ENCODE data around the gene ST7. TPM values are rescaled to one million over a fixed set of nuclear protein-coding genes. Genes with fewer than 3 reads are reported as not detected.

ST7 gene
- total and polyA plus RNA-seq, 2 donors (not counting 1 experiment from before 2014, with no cell fraction given): 20.0 to 28.6 TPM

GRCh38 chr7:117184367-117184766 is 231.1 kb downstream of the ST7 start:
- Histone ChIP-seq H3K9ac (ENCODE audit: insufficient read depth, low read length) (no peak overlapping the region), H3K4me3 (replicated peaks in 1 of 4; ENCODE audit: control extremely low read depth in 1 of 4, insufficient read depth in 1 of 4, low read depth in 3 of 4, low read length in 4 of 4) (no peak overlapping the region), H3K36me3 (ENCODE audit: control insufficient read depth, insufficient read depth, low read length) (no peaks in the 10 kb centered on the region), H2AFZ (ENCODE audit: low read length) (no peak overlapping the region), H3K79me2 (ENCODE audit: control insufficient read depth, insufficient read depth, low read length) (no peaks in the 10 kb centered on the region), H3K4me2 (ENCODE audit: extremely low read depth, insufficient read depth, low read length) (no peak overlapping the region), H3K27ac (ENCODE audit: insufficient read depth, low read length) (no peak overlapping the region), H4K20me1 (ENCODE audit: control insufficient read depth, extremely low read depth, insufficient read depth, low read length) (no peaks in the 10 kb centered on the region), H3K4me1 (ENCODE audit: control insufficient read depth, extremely low read depth, insufficient read depth, low read length) (no peaks in the 10 kb centered on the region), H3K9me3 (ENCODE audit: control insufficient read depth, insufficient read depth, low read depth, low read length) (no peaks in the 10 kb centered on the region), H3K27me3 (ENCODE audit: control insufficient read depth, insufficient read depth, low read length) (no peaks in the 10 kb centered on the region)
- TF ChIP-seq EZH2 (IDR thresholded peaks at IDR 0.05; ENCODE audit: low read length, missing control alignments) (no peak), CTCF (conservative IDR thresholded peaks at IDR 0.05 in 1 of 2, IDR thresholded peaks at IDR 0.05 in 1 of 2; ENCODE audit: low read depth in 1 of 2, low read length in 2 of 2) (no peak)
- DNase-seq (ENCODE audit: low read depth in 2 of 2): no peak

GRCh38 chr7:117185124-117185523 is 231.8 kb downstream of the ST7 start:
- Histone ChIP-seq H4K20me1 (ENCODE audit: control insufficient read depth, extremely low read depth, insufficient read depth, low read length) (no peaks in the 10 kb centered on the region), H3K4me3 (replicated peaks in 1 of 4; ENCODE audit: control extremely low read depth in 1 of 4, insufficient read depth in 1 of 4, low read depth in 3 of 4, low read length in 4 of 4) (no peak overlapping the region), H3K4me1 (ENCODE audit: control insufficient read depth, extremely low read depth, insufficient read depth, low read length) (no peaks in the 10 kb centered on the region), H3K9me3 (ENCODE audit: control insufficient read depth, insufficient read depth, low read depth, low read length) (no peaks in the 10 kb centered on the region), H3K79me2 (ENCODE audit: control insufficient read depth, insufficient read depth, low read length) (no peaks in the 10 kb centered on the region), H3K9ac (ENCODE audit: insufficient read depth, low read length) (no peak overlapping the region), H3K27ac (ENCODE audit: insufficient read depth, low read length) (no peak overlapping the region), H3K27me3 (ENCODE audit: control insufficient read depth, insufficient read depth, low read length) (no peaks in the 10 kb centered on the region), H2AFZ (ENCODE audit: low read length) (no peak overlapping the region), H3K4me2 (ENCODE audit: extremely low read depth, insufficient read depth, low read length) (no peak overlapping the region), H3K36me3 (ENCODE audit: control insufficient read depth, insufficient read depth, low read length) (no peaks in the 10 kb centered on the region)
- TF ChIP-seq EZH2 (IDR thresholded peaks at IDR 0.05; ENCODE audit: low read length, missing control alignments) (no peak), CTCF (conservative IDR thresholded peaks at IDR 0.05 in 1 of 2, IDR thresholded peaks at IDR 0.05 in 1 of 2; ENCODE audit: low read depth in 1 of 2, low read length in 2 of 2) (no peak)
- DNase-seq (ENCODE audit: low read depth in 2 of 2): no peak

- H3K79me2 ChIP-seq (ENCODE audit: control insufficient read depth, insufficient read depth, low read length): no peaks in the 10 kb centered on the region
- no peaks in the 10 kb centered on the region for H3K36me3 ChIP-seq (ENCODE audit: control insufficient read depth, insufficient read depth, low read length)
- H3K4me2 ChIP-seq (ENCODE audit: extremely low read depth, insufficient read depth, low read length): no peak overlapping the region
- no peak overlapping the region for H3K27ac ChIP-seq (ENCODE audit: insufficient read depth, low read length)
- H3K27me3 ChIP-seq (ENCODE audit: control insufficient read depth, insufficient read depth, low read length): no peaks in the 10 kb centered on the region
- H3K4me1 ChIP-seq (ENCODE audit: control insufficient read depth, extremely low read depth, insufficient read depth, low read length): no peaks in the 10 kb centered on the region
- DNase-seq (ENCODE audit: low read depth in 2 of 2): peak; percentile 14 to 93
- TF ChIP-seq EZH2 (IDR thresholded peaks at IDR 0.05; ENCODE audit: low read length, missing control alignments): no peak
- no peak for TF ChIP-seq CTCF (conservative IDR thresholded peaks at IDR 0.05 in 1 of 2, IDR thresholded peaks at IDR 0.05 in 1 of 2; ENCODE audit: low read depth in 1 of 2, low read length in 2 of 2)
- H3K9me3 ChIP-seq (ENCODE audit: control insufficient read depth, insufficient read depth, low read depth, low read length): no peaks in the 10 kb centered on the region
- H4K20me1 ChIP-seq (ENCODE audit: control insufficient read depth, extremely low read depth, insufficient read depth, low read length): no peaks in the 10 kb centered on the region
- no peak overlapping the region for H3K4me3 ChIP-seq (replicated peaks in 1 of 4; ENCODE audit: control extremely low read depth in 1 of 4, insufficient read depth in 1 of 4, low read depth in 3 of 4, low read length in 4 of 4)
- no peak overlapping the region for H3K9ac ChIP-seq (ENCODE audit: insufficient read depth, low read length)
- H2AFZ ChIP-seq (ENCODE audit: low read length): no peak overlapping the region
Observed at GRCh38 chr7:117186218-117187010, 233.1 kb downstream of the ST7 start.

All from fibroblast of lung (primary cell).